GM21367 (cell line): Measurements from ENCODE around the gene UNC45B.
"Not testable (repeated sequence)": the region's sequence is repeated elsewhere in the genome, so short reads cannot be mapped to it uniquely, and the experiment has no call there.

Source experiments
- ATAC-seq: cut with Tn5 transposase; IDR thresholded peaks from one replicate; pipeline ENCODE4 v1.9.1; 2021; ENCODE audit not compliant: unreplicated experiment

Gene UNC45B

GRCh38 chr17:35214192-35214591 lies 66.6 kb downstream of the UNC45B start:
- no peak for ATAC-seq

GRCh38 chr17:35214631-35215273 lies 67.1 kb downstream of the UNC45B start:
- ATAC-seq = no peak

DNA sequence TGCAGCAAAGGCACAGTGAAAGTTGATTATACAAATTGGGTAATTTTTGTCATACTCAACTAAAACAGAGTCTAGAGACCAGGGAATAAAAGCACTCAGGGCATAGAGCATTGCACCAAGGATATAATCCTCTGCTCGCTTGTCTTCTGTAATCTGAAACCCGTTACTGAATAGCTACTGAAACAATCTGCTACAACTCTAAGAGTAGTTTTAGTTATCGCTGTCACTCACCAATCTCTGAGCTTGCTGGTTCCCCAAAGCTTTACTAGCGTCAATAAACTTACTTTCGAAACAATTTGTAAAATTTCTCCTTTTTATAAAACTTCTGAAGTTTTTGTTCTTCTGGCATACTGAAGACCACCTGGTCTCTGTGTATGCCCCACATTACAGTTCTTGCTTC lies 69.5 kb downstream of the UNC45B start:
- ATAC-seq = no peak

DNA sequence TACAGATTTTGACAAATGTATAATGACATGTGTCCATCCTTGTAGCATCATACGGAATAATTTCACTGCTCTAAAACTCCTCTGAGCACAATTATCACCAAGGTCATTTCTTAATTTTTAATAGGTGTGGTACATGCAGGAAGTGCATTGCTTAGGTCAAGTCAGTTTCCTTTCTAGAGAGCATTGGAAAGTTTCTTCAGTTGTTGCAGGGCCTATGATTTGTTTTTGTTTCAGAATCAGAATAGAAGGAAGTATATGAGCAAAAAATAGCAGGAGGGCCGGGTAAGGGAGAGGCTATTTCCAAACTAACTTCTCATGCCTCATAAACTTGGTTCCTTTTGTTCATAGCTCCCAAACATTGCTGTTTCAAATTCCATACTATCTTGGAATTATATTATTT lies 71.3 kb downstream of the UNC45B start:
- ATAC-seq = no peak

GRCh38 chr17:35222452-35222851 lies 74.8 kb downstream of the UNC45B start:
- ATAC-seq = no peak

DNA sequence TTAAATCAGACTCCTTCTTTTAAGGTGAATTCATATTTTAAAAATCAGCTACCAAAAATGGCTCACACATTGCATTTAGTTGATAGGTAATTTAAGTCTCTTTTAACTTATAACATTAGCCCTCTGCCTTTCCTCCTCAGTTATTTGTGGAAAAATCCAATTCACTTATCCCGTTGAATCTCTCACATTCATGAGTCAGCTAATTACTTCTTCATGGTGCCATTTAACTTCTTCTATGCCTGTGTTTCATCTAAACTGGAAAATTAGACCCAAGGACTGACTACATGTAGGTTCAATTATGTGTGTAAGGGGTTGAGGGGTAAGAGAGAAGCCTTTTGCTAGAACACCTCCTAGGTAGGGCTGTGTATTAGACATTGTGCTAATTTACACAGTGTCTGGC lies 76.8 kb downstream of the UNC45B start:
- no peak for ATAC-seq

DNA sequence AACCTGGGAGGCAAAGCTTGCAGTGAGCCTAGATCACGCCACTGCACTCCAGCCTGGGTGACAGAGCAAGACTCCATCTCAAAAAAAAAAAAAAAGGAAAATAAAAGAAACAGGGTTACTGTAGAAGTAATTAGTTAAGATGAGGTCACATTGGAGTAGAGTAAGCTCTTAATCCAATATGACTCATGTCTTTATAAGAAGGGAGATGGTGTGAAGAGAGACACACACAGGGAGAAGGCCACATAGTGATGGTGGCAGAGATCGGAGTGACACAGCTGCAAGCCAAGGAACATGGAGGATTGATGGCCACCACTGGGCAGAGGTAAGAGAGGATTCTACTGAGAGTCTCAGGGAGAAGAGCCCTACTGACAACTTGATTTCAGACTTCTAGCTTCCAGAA lies 79.9 kb downstream of the UNC45B start:
- ATAC-seq = no peak

- ATAC-seq = no peak
These were observed 82.0 kb downstream of the UNC45B start for GRCh38 chr17:35229638-35230037.

DNA sequence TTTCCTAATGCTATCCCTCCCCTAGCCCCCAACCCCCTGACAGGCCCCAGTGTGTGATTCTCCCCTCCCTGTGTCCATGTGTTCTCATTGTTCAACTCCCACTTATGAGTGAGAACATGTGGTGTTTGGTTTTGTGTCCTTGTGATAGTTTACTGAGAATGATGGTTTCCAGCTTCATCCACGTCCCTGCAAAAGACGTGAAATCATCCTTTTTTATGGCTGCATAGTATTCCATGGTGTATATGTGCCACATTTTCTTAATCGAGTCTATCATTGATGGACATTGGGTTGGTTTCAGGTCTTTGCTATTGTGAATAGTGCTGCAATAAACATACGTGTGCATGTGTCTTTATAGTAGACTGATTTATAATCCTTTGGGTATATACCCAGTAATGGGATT lies 86.7 kb downstream of the UNC45B start:
- ATAC-seq = not testable (repeated sequence)

GRCh38 chr17:35235289-35235688 lies 87.7 kb downstream of the UNC45B start:
- ATAC-seq = no peak

DNA sequence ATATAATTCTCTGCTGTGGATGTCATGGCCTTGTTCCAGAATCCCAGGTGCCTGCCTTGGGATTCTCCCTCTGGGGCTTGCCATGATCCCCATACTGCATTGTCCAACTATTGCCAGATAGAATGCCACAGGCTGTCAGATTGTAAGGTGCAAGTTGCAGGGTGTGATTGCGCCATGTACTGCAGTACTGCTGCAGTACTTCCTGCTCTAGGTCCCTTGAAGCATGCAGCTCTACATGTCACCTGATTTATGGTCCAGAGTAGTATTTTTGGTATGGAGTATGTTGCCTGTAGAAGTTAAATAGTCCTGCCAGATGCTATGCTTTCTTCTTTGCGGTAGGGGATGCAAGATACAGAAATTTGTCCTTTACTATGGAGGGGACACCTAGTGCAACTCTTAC lies 88.3 kb downstream of the UNC45B start:
- no peak for ATAC-seq

- ATAC-seq = no peak
These were observed 89.2 kb downstream of the UNC45B start for GRCh38 chr17:35236821-35237220.

GRCh38 chr17:35238821-35239220 lies 91.2 kb downstream of the UNC45B start:
- ATAC-seq = no peak
